T-helper 9 cell (primary cell): ENCODE measurements around the gene TMEM132C.

Experiments
- DNase-seq: peaks from one replicate; pipeline ENCODE4 v3.0.0-alpha.2; 2020

The TMEM132C gene

DNA sequence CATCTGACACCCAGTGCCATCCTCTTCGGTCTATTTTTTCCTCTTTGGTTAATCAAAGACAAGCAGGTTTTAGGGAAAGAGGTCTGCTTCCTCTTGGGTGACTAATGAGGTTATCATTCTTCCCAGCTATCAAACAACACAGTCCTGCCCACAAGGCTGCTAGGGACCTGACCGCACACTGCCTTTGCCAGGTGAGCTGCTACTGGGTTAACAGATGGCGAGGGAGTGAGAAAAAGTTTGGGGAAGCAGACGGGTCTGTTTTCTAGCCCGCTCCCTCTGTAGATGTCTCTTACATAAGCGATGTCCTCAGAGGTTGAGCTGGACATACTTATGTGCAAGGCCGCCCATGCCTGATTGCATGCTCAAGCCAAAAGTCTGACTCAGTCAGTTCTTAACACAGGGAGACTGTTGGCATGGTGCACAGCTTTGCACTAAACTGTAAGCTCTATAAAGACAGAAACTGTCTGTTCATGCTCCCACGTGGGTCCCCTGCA is 462.7 kb downstream of the TMEM132C start:
- no peak for DNase-seq

DNA sequence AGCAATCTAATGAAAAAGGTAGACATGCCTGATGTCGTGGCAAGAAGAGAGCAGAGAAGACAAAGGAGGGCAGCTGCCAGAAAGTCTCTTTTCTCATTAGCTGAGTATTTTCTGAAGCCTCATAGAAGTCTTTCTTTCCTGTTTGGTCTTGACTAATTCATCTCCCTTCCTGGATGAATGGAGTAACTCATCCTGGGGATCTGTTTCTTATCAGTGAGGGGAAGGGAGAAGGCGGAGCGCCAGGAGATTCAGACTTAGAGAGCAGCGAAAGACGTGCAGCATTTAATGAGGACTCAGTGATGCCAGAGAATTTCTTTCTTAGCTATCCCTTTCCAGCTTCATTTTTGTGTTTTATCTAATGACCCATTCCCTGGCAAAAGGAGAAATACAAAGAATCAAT is 467.4 kb downstream of the TMEM132C start:
- DNase-seq, result no peak

GRCh38 chr12:128737292-128737966 is 470.5 kb downstream of the TMEM132C start:
- no peak for DNase-seq

GRCh38 chr12:128743916-128744315 is 476.9 kb downstream of the TMEM132C start:
- no peak for DNase-seq

DNA sequence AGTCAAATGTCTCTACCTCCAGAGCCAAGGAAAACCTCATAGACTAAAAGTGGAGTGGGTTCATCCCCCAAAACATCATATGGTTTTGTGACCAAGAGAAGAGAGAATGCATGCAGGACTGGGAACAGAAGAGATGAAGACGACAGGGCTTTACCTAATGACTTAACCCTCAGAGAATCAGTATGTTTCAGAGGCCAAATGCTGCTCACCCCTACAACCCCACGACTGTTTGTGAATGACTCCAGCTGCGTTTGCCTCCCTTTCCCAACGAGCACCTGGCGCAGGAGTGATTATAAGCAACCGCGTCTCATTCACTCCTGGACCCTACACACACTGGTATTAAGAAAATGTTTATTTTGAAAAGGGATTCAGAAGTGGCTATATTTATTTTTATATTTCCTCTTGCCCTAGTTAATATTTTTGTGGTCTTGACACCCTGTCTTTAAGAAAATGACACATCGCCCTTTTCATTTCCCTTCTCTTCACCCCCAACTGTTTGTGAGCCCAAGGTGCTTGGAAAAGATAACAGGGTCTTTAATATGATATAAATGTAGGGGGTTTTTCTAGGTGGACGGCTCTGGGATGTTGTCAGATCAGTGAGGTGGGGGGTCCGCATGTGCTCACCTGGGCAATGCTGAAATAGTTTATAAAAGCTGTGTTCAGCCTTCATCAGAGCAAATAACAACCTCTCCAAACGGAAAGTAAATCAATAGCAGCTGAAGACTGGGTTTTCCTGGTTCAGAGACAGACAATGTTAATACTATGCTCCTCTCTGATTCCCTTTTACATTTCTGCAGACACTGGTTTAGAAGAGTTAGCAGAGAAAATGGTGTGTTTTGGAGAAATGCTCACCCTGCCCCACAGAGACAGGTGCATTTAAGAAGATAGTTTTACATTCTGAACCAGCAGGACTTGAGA is 479.1 kb downstream of the TMEM132C start:
- no peak for DNase-seq

- no peak for DNase-seq
Observed at GRCh38 chr12:128747441-128747840, 480.5 kb downstream of the TMEM132C start.

GRCh38 chr12:128752386-128752785 is 485.4 kb downstream of the TMEM132C start:
- DNase-seq, result no peak

DNA sequence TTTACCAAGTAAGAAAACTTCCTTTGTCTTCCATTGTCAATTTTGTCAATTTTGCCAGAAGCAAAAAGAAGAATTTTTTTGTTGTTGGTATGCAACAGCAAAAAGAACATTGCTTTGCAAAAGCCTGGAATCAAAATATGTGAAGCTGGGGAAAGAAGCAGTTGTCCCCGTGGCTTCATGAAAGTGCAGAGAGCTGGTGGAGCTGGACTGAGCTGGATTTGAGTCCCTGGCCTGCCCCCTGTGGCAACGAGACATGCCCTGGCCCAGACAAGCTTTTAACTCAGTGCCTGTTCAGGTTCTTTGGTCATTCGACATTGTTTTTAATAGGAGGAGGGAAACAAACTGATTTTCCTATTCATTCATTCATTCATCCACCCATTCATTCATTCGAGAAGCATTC is 486.5 kb downstream of the TMEM132C start:
- DNase-seq, result no peak

DNA sequence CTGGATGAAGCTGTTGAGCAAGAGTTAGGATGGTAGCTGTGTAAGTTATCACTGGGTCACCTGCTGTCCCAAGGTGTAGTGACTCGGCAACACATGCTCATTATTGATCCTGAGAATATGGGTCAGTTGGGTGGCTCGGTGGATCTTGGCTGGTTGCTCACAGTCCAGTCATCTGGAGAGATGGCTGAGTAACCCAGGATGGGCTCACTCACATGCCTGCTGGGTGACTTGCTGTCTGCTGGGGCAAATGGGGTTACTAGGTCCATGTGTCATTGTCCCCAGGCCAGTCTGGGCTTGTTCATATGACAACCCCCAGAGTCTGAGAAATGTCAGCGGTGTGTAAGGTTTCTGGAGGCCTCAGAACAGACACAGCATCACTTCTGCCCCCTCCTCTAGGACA is 487.3 kb downstream of the TMEM132C start:
- no peak for DNase-seq

GRCh38 chr12:128755566-128755965 is 488.6 kb downstream of the TMEM132C start:
- no peak for DNase-seq
